ENCODE data around the gene ITFG1.

ITFG1 gene

GRCh38 chr16:47143677-47144558 lies 316.9 kb downstream of the ITFG1 start, which contains the start of gene NETO2:
NETO2 (minus strand) TSS chr16:47143945; CDS start chr16:47143612, 333 bp downstream.
- Histone ChIP-seq H3K27me3 (no peaks in the 10 kb centered on the region; the same call in 1 of the 2 replicates), H3K4me3 (ENCODE audit: low read depth, low read length) (peak within 1 kb of the TSS; percentile 72), H3K9me3 (no peaks in the 10 kb centered on the region), H3K36me3 (no peaks in the 10 kb centered on the region), H3K4me1 (peaks cover 7% of the 10 kb centered on the region; the same call in 1 of the 2 replicates)
- DNase-seq: peak; percentile 78
- TF ChIP-seq, protein P1, sequence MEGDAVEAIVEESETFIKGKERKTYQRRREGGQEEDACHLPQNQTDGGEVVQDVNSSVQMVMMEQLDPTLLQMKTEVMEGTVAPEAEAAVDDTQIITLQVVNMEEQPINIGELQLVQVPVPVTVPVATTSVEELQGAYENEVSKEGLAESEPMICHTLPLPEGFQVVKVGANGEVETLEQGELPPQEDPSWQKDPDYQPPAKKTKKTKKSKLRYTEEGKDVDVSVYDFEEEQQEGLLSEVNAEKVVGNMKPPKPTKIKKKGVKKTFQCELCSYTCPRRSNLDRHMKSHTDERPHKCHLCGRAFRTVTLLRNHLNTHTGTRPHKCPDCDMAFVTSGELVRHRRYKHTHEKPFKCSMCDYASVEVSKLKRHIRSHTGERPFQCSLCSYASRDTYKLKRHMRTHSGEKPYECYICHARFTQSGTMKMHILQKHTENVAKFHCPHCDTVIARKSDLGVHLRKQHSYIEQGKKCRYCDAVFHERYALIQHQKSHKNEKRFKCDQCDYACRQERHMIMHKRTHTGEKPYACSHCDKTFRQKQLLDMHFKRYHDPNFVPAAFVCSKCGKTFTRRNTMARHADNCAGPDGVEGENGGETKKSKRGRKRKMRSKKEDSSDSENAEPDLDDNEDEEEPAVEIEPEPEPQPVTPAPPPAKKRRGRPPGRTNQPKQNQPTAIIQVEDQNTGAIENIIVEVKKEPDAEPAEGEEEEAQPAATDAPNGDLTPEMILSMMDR (IDR thresholded peaks at IDR 0.05; ENCODE audit: low read depth, low read length): peak; percentile 57

GRCh38 chr16:47142821-47143676 lies 317.8 kb downstream of the ITFG1 start:
- H3K27me3 ChIP-seq: no peaks in the 10 kb centered on the region; the same call in 1 of the 2 replicates
- no peaks in the 10 kb centered on the region for H3K36me3 ChIP-seq
- H3K4me1 ChIP-seq: peaks cover 7% of the 10 kb centered on the region; the same call in 1 of the 2 replicates
- TF ChIP-seq, protein P1 (IDR thresholded peaks at IDR 0.05; ENCODE audit: low read depth, low read length): peak; percentile 48
- peak overlapping the region; percentile 72 for H3K4me3 ChIP-seq (ENCODE audit: low read depth, low read length)
- DNase-seq: peak; percentile 85
- no peaks in the 10 kb centered on the region for H3K9me3 ChIP-seq

DNA sequence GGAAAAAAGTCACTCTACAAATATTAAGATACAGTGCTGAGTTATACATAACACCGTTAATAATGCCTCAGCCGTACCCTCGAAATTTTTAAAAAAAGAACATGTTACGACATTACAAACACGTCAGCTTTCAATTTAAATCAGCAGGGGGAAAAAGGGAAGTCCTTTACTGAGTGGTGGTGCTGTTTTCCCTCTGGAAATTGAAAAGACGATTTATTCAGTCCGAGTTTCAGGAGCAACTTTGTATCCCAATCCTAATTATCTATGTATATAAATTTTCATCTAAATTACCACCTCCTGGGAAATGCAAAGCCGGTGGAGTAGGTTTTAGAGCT lies 318.4 kb downstream of the ITFG1 start:
- Histone ChIP-seq H3K27me3 (no peaks in the 10 kb centered on the region; the same call in 1 of the 2 replicates), H3K4me3 (ENCODE audit: low read depth, low read length) (peak overlapping the region; percentile 72), H3K36me3 (no peaks in the 10 kb centered on the region), H3K4me1 (peaks cover 7% of the 10 kb centered on the region; the same call in 1 of the 2 replicates), H3K9me3 (no peaks in the 10 kb centered on the region)
- TF ChIP-seq, protein P1 (IDR thresholded peaks at IDR 0.05; ENCODE audit: low read depth, low read length): no peak; the same call in 1 of the 2 replicates
- no peak for DNase-seq

DNA sequence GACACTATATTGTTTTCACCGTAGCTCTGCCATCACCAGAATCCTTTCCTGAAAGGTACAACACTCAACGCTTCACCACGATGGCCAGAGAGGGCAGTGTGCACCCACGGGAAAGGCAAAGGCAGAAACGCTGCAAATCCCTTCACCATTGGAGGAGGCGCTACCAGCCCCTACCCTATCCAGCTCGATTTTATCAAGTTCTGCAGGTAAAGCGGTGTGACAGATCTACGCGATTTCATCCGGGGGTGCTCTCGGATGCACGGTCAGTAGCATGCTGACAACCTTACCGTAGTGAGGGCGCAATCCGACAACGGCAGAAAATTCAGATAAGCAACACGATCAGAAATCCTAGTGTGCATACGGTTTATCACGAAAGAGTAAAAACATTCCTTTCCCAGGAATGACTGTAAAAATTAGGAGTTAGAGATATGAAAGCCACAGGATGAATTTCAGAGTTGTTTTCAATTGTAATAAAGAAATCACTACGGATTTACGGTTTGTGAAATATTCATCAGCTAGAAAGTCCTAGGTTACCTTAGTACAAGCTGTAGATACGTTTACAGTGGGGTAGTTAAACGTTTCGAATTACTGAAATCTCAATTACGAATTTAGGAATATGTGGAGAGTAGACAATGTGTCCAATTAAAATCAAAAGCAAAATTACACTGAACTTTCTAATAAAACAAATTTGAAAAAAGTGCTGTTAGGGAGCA lies 318.9 kb downstream of the ITFG1 start:
- Histone ChIP-seq H3K4me1 (peaks cover 2% of the 10 kb centered on the region; the same call in 1 of the 2 replicates), H3K9me3 (no peaks in the 10 kb centered on the region), H3K27me3 (no peaks in the 10 kb centered on the region; the same call in 1 of the 2 replicates), H3K4me3 (ENCODE audit: low read depth, low read length) (peak overlapping the region; percentile 72), H3K36me3 (no peaks in the 10 kb centered on the region)
- TF ChIP-seq, protein P1 (IDR thresholded peaks at IDR 0.05; ENCODE audit: low read depth, low read length): peak; percentile 99
- DNase-seq: peak; percentile 86

GRCh38 chr16:47140686-47141085 lies 320.2 kb downstream of the ITFG1 start:
- Histone ChIP-seq H3K9me3 (no peaks in the 10 kb centered on the region), H3K27me3 (no peaks in the 10 kb centered on the region; the same call in 1 of the 2 replicates), H3K36me3 (no peaks in the 10 kb centered on the region), H3K4me1 (no peaks in the 10 kb centered on the region), H3K4me3 (ENCODE audit: low read depth, low read length) (no peak overlapping the region)
- TF ChIP-seq, protein P1 (IDR thresholded peaks at IDR 0.05; ENCODE audit: low read depth, low read length): no peak
- no peak for DNase-seq
